Measurements from ENCODE around the gene SPIB. TPM values are rescaled to one million over a fixed set of nuclear protein-coding genes. Genes with fewer than 3 reads are reported as not detected.

Gene SPIB
- total RNA-seq, 1 experiment from 2014 or later, result not detected

GRCh38 chr19:50460161-50460765 is 41.5 kb downstream of the SPIB start:
- no peak overlapping the region for H3K27ac Mint-ChIP-seq (ENCODE audit: low read depth, unreplicated experiment)
- no peaks in the 10 kb centered on the region for H3K36me3 Mint-ChIP-seq (ENCODE audit: insufficient read depth, unreplicated experiment)
- peak; percentile 14 for DNase-seq (ENCODE audit: unreplicated experiment)
- ChIA-PET POLR2A (interaction anchor here (0.6 to 1.6 kb wide), 3 partner anchors 25 to 91 kb away, joined by 3 to 10 read pairs (median 4); partner anchors contain the start of gene POLD1), CTCF (interaction anchor here (0.6 to 3.4 kb wide), 15 partner anchors 11 to 118 kb away, joined by 3 to 27 read pairs (median 6); partner anchors contain the start of gene NR1H2)
- intact Hi-C loops (cut with micrococcal nuclease), result loop anchor here (2.0 kb wide), 2 partner anchors 103 to 323 kb away; no protein-coding TSS in a partner anchor
- BruUV-seq (replicated peaks), result no TSS peak
- no peak overlapping the region for H3K4me3 Mint-ChIP-seq (ENCODE audit: unreplicated experiment)
- no peak for TF ChIP-seq CTCF (IDR thresholded peaks at IDR 0.05; ENCODE audit: unreplicated experiment)
- peaks cover 14% of the 10 kb centered on the region for H3K9me3 Mint-ChIP-seq (ENCODE audit: unreplicated experiment)
- H3K27me3 Mint-ChIP-seq (ENCODE audit: insufficient read depth, unreplicated experiment), result peaks cover 17% of the 10 kb centered on the region
- no peaks in the 10 kb centered on the region for H3K4me1 Mint-ChIP-seq (ENCODE audit: insufficient read depth, unreplicated experiment)

GRCh38 chr19:50461066-50461875 is 42.5 kb downstream of the SPIB start:
- CTCF ChIA-PET, result interaction anchor here (0.6 to 3.4 kb wide), 23 partner anchors 12 to 1014 kb away, joined by 3 to 27 read pairs (median 5); partner anchors contain the start of genes NAPSA and NR1H2
- Mint-ChIP-seq H3K4me1 (ENCODE audit: insufficient read depth, unreplicated experiment) (no peaks in the 10 kb centered on the region), H3K36me3 (ENCODE audit: insufficient read depth, unreplicated experiment) (no peaks in the 10 kb centered on the region), H3K4me3 (ENCODE audit: unreplicated experiment) (no peak overlapping the region), H3K9me3 (ENCODE audit: unreplicated experiment) (peaks cover 7% of the 10 kb centered on the region), H3K27ac (ENCODE audit: low read depth, unreplicated experiment) (no peak overlapping the region), H3K27me3 (ENCODE audit: insufficient read depth, unreplicated experiment) (peaks cover 14% of the 10 kb centered on the region)
- no TSS peak for BruUV-seq (replicated peaks)
- intact Hi-C loops (cut with micrococcal nuclease), result loop anchor here (1.0 to 2.0 kb wide), 3 partner anchors 93 to 322 kb away; no protein-coding TSS in a partner anchor
- TF ChIP-seq CTCF (IDR thresholded peaks at IDR 0.05; ENCODE audit: unreplicated experiment), result peak; percentile 81
- POLR2A ChIA-PET, result interaction anchor here (0.6 to 1.6 kb wide), 3 partner anchors 76 to 646 kb away, joined by 3 to 10 read pairs (median 4); partner anchors contain the start of gene POLD1
- peak; percentile 78 for DNase-seq (ENCODE audit: unreplicated experiment)

- TF ChIP-seq CTCF (IDR thresholded peaks at IDR 0.05; ENCODE audit: unreplicated experiment), result no peak
- no peaks in the 10 kb centered on the region for H3K36me3 Mint-ChIP-seq (ENCODE audit: insufficient read depth, unreplicated experiment)
- no peaks in the 10 kb centered on the region for H3K4me1 Mint-ChIP-seq (ENCODE audit: insufficient read depth, unreplicated experiment)
- no peaks in the 10 kb centered on the region for H3K27me3 Mint-ChIP-seq (ENCODE audit: insufficient read depth, unreplicated experiment)
- BruUV-seq (replicated peaks), result no TSS peak
- ChIA-PET POLR2A (interaction anchor here (1.1 to 1.4 kb wide), 2 partner anchors 75 to 94 kb away, joined by 3 to 4 read pairs; no protein-coding TSS in a partner anchor), CTCF (interaction anchor here (0.5 to 3.4 kb wide), 11 partner anchors 9 to 1010 kb away, joined by 3 to 27 read pairs (median 3); partner anchors contain the start of gene NAPSA)
- intact Hi-C loops (cut with micrococcal nuclease), result no loop called here
- no peak for DNase-seq (ENCODE audit: unreplicated experiment)
- H3K27ac Mint-ChIP-seq (ENCODE audit: low read depth, unreplicated experiment), result no peak overlapping the region
- no peak overlapping the region for H3K4me3 Mint-ChIP-seq (ENCODE audit: unreplicated experiment)
- H3K9me3 Mint-ChIP-seq (ENCODE audit: unreplicated experiment), result no peaks in the 10 kb centered on the region
Measured at GRCh38 chr19:50462970-50463369, 44.2 kb downstream of the SPIB start.

DNA sequence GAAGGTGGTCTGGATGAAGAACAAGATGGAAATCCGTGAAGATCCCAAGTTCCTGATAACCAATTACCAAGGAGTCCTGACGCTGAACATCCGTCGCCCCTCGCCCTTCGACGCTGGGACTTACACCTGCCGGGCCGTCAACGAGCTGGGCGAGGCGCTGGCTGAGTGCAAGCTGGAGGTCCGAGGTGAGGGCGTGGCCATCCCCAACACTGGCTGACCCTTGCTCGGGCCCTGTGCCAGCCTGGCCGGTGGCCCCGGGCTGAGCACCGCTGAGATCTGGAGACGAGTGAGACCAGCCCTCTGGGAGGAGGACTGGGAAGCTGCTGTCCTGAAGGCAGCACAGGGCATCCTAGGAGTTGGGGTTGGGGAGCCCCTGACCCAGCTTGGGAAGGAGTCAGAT is 45.6 kb downstream of the SPIB start:
- no peaks in the 10 kb centered on the region for H3K27me3 Mint-ChIP-seq (ENCODE audit: insufficient read depth, unreplicated experiment)
- no peaks in the 10 kb centered on the region for H3K9me3 Mint-ChIP-seq (ENCODE audit: unreplicated experiment)
- H3K27ac Mint-ChIP-seq (ENCODE audit: low read depth, unreplicated experiment), result no peak overlapping the region
- CTCF ChIA-PET, result interaction anchor here (0.5 to 0.7 kb wide), 3 partner anchors 38 to 956 kb away, joined by 3 read pairs; no protein-coding TSS in a partner anchor
- BruUV-seq (replicated peaks), result no TSS peak
- no peak for TF ChIP-seq CTCF (IDR thresholded peaks at IDR 0.05; ENCODE audit: unreplicated experiment)
- H3K4me3 Mint-ChIP-seq (ENCODE audit: unreplicated experiment), result no peak overlapping the region
- POLR2A ChIA-PET, result no interaction called here
- no peaks in the 10 kb centered on the region for H3K36me3 Mint-ChIP-seq (ENCODE audit: insufficient read depth, unreplicated experiment)
- intact Hi-C loops (cut with micrococcal nuclease), result no loop called here
- no peak for DNase-seq (ENCODE audit: unreplicated experiment)
- H3K4me1 Mint-ChIP-seq (ENCODE audit: insufficient read depth, unreplicated experiment), result no peaks in the 10 kb centered on the region
